Fibroblast of the aortic adventitia (primary cell): ENCODE results near the gene OLAH. TPM values are rescaled to one million over a fixed set of nuclear protein-coding genes. Genes with fewer than 3 reads are reported as not detected.

Experiments
- DNase-seq: peaks from one replicate; pipeline ENCODE4 v3.0.0-alpha.2; 2010; ENCODE audit warnings: low read depth
- H3K4me3 ChIP-seq: 2 replicates; pipeline ENCODE4 v1.5.1; 2011; ENCODE audit warnings: low read depth, mild to moderate bottlenecking, control low read depth, low read length, moderate library complexity
- CTCF ChIP-seq: IDR thresholded peaks from 2 replicates; pipeline ENCODE4 v1.5.1; 2011; ENCODE audit warnings: mild to moderate bottlenecking, low read length, control low read depth, inconsistent platforms; ENCODE audit not compliant: insufficient read depth
- total RNA-seq: library from RNA; depleted of rRNA; stranded (reverse); fragments of >200 nt; gene quantifications from 2 replicates; pipeline ENCODE4 v1.2.3, GENCODE V29; 2012; ENCODE audit warnings: low replicate concordance

OLAH gene
- total RNA-seq, 1 donor: not detected

- H3K4me3 ChIP-seq: no peak overlapping the region
- TF ChIP-seq CTCF: no peak
- no peak for DNase-seq
Observed at GRCh38 chr10:15112657-15113056, 68.9 kb downstream of the OLAH start.

- TF ChIP-seq CTCF: no peak
- H3K4me3 ChIP-seq: no peak overlapping the region
Observed at GRCh38 chr10:15113766-15114165, 70.0 kb downstream of the OLAH start.

GRCh38 chr10:15116225-15116624, 72.5 kb downstream of the OLAH start:
- no peak for DNase-seq
- H3K4me3 ChIP-seq: no peak overlapping the region
- no peak for TF ChIP-seq CTCF

More at GRCh38 chr10:15113766-15114165, 70.0 kb downstream of the OLAH start:
- no peak for DNase-seq

- no peak for TF ChIP-seq CTCF
- DNase-seq: no peak
- no peak overlapping the region for H3K4me3 ChIP-seq
Observed at GRCh38 chr10:15118615-15119014, 74.9 kb downstream of the OLAH start.

- peak; percentile 80 for DNase-seq
- TF ChIP-seq CTCF: no peak
- no peak overlapping the region for H3K4me3 ChIP-seq
Observed at GRCh38 chr10:15120523-15120922, 76.8 kb downstream of the OLAH start.

GRCh38 chr10:15121707-15122106, 78.0 kb downstream of the OLAH start:
- DNase-seq: no peak
- TF ChIP-seq CTCF: no peak

GRCh38 chr10:15122477-15123030, 78.8 kb downstream of the OLAH start:
- TF ChIP-seq CTCF: no peak
- H3K4me3 ChIP-seq: no peak overlapping the region
- no peak for DNase-seq

More at GRCh38 chr10:15121707-15122106, 78.0 kb downstream of the OLAH start:
- no peak overlapping the region for H3K4me3 ChIP-seq
